CD4-positive, alpha-beta T cell treated with Interleukin-4 for 1 hour (primary cell): Measurements from ENCODE around the gene PROCA1.
"Not testable (repeated sequence)": the region's sequence is repeated elsewhere in the genome, so short reads cannot be mapped to it uniquely, and the experiment has no call there.

ENCODE experiments used
- DNase-seq, 2 donors: peaks; one replicate each; pipeline ENCODE4 v3.0.0-alpha.2; 2020 to 2022

PROCA1 gene

DNA sequence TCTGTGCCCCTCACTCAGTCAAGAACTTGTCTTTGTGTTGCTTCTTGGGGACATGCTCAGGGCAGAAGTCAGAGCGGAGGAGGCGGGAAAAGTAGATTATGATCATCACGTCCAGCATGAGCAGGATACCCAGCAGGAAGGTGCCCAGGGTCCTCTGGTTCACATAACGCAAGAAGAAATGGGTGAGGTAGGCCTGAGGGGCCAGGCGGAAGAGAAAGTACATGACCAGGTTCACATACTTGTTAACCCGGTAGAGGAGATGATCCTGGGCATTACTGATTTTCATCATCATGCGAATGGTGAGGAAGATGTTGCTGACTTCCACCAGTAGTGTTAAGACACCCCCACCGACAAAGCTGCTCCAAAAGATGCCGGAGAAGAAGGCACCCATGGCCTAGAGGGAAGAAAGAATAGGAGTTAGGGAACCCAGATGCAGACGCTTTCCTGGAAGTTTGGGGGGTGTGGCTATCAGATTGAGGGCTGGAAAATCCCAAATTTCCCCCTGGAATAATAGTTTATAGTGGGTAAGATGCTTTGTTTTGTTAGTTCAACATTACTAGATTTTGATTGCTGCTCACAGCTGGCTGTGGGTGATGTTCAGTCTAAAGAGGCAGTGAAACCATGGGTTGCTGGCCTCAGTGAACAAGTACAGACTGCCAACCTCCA lies 12.9 kb upstream of the PROCA1 start:
- DNase-seq = no peak

DNA sequence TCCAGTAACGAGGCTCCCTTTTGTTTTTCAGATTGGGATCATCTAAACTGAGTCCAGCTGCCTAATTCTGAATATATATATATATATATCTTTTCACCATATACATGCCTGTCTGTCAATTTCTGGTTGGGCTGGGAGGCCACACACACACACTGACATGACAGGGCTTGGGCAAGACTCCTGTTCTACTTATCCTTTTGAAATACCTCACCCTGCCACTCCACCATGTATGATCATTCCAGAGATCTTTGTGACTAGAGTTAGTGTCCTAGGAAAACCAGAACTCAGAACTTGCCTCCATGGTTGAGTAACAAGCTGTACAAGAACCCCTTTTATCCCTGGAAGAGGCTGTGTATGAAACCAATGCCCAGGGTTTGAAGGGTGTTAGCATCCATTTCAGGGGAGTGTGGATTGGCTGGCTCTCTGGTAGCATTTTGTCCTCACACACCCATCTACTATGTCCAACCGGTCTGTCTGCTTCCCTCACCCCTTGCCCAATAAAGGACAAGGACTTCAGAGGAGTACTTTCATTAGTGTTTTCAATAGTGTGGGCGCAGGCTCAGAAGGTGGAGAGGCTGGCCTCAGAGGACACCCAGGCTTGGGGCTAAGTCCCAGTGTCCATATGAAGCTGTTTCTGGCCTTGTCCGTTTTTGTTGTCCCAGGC lies 12.3 kb upstream of the PROCA1 start:
- DNase-seq = not testable (repeated sequence)

DNA sequence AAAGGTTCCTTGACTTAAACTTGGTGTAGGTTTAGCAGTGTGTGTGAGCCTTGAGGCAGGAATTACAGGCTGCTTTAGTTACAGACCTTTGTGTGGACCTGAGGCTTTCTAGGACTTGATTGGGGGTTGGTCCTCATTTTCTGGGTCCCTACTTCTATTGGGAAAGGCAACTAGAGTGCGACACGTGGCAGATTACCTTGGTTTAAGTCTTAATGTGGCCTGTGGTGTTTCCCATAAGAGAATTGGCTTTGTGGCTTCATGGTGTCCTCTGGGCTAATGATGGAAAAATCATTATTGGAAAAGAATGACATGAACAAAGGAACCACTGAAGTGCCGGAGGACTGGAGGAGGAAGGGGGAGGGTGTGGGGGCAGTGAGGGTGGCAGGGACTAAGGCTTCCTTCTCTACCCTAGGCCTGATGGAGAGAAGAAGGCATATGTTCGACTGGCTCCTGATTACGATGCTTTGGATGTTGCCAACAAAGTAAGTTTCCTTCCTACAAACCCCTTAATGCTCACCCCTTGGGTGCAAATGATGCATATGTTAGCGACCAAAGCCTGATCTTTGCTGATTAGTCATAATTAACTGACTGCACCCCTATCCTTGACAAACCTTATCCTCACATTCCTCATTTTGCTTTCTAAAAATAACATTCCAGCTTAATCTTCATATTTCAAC lies 11.6 kb upstream of the PROCA1 start:
- no peak for DNase-seq

DNA sequence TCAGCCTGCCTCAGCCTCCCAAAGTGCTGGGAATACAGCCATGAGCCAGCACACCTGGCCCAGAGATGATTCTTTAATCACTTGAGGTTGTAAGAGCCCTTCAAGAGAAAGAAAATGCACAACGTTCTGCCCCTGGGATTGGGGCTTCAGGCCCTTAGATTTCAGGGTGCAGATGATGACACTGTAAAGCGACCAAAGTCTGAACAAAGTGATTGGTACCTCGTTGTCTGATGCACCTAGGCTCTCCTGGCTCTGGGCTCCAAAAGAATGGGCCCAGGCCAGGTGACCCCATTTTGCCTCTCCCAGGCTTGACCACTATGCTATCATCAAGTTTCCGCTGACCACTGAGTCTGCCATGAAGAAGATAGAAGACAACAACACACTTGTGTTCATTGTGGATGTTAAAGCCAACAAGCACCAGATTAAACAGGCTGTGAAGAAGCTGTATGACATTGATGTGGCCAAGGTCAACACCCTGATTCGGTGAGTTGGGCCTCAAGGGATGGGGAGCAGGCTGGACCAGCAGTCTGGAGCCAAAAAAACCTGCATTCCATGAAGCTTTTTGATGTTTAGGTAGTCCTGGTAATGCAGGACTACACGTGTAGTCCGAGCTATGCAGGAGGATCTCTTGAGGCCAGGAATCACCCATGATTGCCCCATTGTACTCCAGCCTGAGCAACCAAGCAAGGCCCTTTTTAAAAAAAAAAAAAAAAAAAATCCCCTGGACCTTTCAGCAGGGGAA lies 10.9 kb upstream of the PROCA1 start:
- no peak for DNase-seq

DNA sequence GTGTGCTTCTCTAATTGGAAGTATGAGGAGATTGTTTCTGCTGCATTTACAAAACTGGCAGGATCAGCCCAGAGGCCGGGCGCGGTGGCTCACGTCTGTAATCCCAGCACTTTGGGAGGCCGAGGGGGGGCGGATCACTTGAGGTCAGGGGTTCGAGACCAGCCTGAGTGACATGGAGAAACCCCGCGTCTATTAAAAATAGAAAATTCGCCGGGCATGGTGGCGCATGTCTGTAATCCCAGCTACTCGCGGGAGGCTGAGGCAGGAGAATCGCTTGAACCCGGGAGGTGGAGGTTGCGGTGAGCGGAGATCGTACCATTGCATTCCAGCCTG lies 9.3 kb upstream of the PROCA1 start:
- DNase-seq = not testable (repeated sequence)

DNA sequence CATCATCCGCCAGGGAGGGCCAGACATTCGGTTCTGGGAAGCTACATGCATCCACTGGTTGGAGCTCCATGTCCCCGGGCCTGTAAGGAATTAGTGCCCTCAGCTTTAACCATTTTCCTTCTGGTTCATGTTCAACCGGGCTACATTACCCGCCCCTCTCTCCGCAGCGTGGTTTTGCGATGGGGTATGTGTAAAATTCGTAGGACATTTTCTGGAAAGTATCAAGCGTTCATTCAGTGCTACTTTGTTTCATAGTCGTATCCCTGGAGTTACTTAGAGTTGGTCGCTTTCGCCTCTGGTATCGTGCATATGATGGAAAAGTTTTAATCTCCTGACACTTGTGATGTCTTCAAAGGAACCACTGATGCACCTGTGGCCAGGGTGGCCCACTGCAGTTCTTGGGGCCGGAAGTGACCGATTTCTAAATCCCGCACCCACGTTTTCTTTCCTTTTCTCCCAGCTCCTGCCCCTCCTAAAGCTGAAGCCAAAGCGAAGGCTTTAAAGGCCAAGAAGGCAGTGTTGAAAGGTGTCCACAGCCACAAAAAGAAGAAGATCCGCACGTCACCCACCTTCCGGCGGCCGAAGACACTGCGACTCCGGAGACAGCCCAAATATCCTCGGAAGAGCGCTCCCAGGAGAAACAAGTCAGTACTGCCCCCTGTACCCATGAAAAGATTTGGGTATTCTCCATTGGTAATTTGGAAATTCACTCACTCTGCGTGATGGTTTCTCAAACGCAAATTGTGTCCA lies 8.7 kb upstream of the PROCA1 start:
- peak in 1 of 2 donors; percentile 43 for DNase-seq

DNA sequence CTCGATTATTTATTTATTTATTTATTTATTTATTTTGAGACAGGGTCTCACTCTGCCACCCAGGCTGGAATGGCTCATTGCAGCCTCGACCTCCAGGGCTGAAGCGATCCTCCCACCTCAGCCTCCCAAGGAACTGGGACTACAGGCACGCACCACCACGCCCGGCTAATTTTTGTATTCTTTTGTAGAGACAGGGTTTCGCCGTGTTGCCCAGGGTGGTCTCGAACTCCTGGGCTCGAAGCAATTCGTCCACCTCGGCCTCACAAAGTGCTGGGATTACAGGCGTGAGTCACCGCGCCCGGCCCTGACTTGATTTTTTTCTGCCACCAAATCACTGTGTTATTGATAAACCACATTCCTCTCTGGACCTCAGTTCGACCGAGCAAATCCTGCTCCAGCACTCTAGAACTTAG lies 7.3 kb upstream of the PROCA1 start:
- DNase-seq = no peak

DNA sequence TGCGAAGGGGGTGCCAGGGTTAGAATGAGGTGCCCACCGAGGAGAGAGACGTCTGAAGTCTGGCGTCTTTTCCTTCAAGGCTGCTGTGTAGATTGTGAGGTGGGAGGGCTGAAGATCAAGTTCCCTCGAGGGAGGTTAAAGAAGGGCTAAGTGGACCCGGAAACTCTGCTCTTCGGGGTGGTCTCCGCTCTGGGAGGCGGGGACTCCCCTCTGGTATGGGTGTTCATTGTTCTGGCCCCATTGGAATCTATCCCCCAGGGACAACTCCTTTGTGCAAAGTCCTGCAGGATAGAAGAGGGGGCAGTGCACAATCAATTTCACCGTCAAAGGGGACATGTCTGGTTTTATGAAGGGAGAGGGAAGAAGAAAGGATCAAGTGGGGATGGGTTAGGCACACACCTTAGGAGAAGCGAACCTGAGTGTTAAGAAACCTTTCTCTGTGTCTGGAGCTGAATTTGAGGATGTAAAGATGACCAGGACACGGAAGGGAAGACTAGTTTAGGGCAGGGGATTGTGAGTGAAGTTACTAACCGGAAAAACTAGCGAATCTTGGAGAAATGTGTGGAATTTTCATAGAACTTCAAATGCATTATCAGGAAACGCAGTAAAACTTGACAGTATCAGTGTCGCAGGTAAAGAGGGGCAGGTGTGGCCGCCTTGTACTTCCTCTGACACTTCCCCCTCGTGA lies 6.8 kb upstream of the PROCA1 start:
- DNase-seq = no peak

DNA sequence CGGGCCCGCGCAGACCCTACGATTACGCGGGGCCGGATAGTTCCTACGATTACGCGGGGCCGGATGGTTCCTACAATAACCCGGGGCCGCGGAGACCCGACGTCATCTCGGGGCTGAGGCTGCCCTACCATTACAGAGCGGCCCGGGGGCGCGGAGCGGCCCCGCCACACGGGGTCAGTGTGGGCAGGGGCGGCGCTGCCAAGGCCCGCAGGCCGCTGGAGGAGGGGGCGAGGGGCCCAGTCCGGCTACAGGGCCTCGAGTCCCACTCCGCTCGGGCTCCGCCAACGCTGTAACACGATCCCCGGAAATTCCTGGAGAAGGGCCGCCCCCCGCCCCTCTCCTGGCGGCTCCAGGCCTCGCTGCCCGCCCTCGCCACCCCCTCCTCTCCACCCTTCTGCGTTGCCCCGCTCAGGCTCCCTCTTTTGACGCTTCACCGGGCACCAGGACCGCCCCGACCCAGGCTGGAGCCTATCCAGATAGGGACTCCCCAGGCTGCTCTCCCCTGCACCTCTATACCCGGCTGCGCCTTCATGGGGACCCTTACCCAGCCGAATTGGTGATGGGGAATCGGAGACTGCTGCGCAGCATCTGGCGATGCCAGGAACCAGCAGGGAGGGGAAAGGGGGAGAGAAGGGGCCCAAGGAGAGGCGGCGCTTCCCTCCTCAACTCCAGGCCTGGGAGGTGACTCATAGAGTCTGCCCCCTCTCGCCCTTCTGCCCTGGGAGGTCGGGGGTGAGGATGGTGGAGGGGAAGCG lies 6.1 kb upstream of the PROCA1 start, which contains the start of gene RAB34:
TSS of gene RAB34 (minus strand) at position 291 of the 755 bp plus-strand sequence. CDS start 602 bp downstream, outside the sequence.
- DNase-seq = peak in 1 of 2 donors; percentile 37

DNA sequence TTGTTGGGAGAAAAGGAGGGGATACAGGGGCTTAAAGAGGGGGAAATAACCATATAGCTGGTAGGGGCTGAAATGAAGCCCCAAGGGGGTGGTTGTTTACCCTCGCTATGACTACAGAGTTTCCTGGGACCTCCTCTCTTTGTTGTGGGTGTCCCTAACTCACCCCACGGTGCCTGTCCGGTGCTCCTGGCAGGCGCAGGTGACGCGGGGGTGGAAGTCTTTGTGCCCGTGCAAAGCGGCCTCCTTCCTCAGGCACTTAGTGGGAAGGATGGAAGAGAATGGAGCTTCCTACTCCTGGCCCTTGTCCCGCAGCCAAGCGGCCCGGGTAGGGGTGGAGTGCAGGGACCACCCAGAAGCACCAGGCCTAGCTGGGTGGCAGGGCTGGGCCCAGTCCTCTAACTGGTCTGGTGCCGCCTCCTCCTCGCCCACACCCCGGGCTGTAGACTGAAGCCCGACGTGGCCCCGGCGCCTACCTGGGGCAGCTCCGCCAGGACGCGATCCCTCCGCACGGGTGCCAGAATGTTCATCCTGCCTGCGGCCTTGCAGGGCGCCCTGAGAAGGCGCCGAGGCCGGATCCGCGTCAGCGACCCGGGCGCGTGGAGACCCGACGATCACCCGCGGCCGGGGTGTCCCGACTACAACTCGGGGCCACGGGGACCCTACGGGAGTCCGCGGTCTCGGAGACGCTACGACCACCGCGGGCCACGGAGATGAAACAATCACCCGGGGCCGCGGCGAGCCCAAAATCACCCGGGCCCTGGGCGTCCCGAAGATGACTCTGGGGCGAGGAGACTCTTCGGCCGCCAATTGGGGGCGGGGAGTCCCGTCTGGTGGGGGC lies 5.3 kb upstream of the PROCA1 start:
- no peak for DNase-seq

DNA sequence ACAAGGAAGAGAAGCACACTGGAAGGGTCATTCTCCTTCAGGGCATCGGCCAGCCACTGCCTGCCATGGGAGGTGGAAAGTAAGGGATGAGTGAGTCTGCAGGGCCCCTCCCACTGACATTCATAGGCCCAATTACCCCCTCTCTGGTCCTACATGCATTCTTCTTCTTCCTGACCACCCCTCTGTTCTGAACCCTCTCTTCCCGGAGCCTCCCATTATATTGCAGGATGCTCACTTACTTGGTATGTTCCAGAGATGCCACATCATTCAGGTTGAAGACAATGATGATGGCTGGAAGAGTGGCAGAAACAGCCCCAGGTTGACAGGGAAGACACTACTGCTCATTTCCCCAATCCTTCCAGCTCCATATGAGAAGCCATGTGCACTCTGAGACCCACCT lies 3.5 kb upstream of the PROCA1 start:
- DNase-seq = no peak

DNA sequence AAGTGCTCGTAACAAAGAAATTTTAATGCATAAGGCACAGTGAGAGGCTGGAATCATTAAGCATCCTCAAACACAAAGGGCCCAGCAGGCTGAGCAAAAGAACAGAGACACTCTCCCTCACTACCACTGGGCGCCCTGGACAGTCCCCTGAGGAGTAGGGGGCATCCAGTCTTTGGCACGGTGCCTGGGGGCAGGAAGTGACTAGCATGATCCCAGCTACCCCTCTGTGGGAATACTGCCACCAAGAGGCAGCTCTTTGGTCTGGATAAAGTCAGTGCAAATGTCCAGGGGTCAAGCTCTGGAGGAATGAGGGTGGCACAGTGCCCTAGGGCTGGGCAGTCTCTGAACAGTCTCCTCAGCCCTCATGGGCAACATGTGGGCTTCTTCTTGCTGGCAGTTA lies 2.6 kb upstream of the PROCA1 start:
- no peak for DNase-seq

DNA sequence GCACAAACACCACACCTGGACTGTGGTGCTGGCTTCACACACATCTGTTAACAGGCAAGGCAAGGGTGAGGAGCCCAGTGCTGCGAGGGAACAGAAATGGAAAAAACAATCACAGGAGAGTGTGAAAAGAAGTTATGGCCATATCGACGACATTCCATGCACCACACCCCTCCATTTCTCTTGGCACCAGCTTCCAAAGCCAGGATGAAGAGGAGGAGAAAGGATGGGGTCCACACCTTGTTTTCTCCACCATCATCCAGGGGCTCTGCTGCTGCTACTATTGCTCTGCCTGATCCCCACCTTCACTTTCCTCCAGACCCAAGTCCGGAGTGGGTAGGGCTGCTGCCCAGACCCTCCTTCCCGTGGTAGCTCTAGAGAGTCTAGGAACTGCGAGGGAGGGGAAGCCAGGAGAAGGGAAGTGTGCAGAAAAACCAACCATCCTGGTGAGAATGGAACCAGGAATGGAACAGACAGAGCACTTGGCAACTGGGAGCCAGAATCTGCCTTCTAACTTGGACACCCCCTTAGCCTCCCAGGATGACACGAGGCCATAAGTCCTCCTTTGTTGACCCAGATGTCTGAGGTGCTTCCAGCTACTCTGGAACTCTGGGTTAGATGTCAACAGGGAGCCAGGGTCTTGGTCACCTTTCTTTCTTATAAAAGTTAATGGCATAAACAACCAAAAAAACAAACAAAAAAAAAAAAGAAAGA lies 1.2 kb upstream of the PROCA1 start:
- no peak for DNase-seq

DNA sequence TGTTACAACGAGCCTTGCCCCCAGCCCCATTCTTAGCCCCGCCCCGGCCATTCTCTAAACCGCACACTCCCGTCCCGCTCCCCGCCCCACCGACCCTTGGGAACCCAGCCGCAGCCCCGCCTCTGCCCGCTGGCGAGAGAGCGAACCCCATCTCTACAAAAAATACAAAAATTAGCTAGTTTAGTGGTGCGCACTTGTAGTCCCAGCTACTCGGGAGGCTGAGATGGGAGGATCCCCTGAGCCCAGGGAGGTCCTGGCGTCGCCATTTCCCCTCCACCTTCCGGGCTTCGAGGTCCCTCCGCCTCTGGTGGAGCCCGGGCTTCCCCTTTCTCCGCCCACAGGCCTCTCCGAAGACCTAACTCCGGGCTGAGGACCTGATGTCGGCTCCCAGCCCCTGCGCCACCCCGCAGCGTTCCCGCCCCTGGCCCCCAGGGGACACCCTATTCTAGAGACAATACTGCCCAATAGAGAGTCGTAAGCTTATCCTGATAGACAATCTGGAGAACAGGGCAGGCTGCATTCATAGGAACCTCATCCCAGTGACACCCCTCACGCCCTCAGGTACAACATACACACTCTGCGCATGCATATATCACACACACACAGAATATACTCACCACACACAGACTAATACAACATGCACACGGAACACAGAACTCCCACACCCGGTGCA lies 480 bp upstream of the PROCA1 start:
- DNase-seq = peak; percentile 76 to 77

DNA sequence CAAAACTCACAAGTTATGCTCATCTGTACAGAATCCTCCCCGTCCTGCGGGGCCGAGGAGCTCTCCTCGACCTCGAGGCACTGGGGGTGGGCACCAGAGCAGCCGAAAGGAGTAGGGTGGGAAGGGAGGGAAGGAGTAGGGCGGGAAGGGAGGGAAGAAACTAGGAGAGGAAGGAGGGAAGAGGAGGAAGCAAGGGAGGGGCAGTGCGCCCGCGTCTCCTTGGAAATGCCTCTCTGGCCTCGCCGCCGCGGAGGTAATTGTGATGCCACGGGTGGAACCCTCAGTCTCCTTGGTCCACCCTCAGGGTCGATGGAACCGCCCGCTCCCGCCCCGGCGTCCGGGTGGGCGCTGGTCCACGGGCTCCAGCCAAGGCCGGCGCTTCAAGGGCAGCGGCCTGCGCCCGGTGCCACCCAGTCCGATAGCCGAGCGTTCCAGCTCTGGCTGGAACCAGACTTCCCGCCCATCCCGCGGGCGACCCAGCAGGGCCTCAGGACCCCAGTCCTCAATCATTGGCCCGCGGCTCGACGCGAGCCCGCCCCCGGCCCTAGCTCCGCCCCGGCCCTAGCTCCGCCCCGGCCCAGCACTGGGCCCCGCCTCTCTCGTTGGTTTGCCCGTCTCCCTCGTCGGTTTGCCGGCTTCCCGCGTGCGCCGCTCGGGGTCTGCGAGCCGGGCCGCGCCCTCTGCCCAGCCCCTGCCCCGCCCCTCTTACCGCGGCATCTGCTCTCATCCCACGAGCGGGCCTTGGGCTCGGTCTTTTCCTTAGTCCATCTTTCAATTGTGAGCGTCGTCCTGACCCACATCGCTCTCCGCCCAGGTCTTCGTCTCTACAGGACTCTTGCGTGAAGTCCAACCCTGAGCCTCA lies 596 bp downstream of the PROCA1 start:
- peak; percentile 89 to 93 for DNase-seq

DNA sequence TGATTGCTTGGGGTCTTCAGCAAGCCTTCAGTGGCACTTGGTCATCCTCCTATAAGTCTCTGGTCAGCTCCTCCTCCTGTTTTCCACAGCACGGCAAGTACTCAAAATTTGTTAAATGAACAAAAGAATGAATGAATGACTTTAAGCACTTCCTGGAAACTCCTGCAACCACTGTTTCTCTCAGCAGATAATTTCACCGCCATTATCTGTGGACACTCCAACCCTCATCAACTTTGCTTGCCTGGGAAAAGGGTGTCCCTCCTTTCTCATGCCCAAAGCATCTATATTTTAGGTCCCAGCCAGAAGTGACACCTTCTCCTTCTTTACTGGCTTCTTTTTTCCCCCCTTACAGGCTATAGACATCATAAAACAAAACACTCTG lies 4.4 kb downstream of the PROCA1 start:
- no peak for DNase-seq

DNA sequence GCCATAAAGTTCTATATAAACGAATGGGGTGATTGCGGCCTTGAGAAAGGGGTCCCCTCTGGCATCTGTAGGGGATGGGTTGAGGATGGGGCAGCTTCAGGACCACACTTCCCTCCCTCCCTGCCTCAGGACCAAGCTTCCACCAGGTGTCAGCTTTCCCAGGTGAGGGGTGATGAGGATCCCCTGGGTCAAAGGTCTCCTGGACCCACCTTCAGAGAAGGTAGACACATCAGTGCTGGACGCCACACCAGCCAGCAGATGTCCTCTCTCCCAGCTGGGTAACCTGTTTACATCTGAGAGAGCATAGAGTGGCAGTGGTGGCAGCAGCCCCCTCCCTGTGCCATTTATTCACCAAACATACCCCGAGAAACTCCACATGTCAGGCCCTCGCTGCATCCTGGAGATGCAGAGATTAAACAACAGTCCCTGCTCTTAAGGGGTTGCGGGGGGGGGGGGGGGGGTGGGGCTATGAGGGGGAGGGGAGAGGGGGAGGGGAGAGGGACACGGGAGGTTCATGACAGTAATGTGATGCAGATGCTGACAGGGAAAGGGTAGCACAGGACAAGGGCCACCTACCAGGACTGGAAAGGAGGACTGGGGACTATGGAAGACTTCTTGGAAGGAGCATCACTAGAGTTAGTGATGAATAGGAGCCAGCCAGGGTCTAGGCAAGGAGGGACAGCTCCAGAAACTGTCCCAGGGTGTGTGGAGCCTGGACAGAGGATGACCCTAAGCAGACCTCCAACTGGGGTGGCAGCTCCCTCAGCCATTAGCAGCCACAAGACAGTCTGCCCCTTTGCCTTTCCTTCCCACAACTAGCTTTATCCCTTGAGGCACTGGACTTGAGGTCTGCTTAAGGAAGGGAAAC lies 5.0 kb downstream of the PROCA1 start:
- DNase-seq = no peak
